Thyroid gland (tissue), 4 donors: ENCODE data around the gene CITED1. TPM values are rescaled to one million over a fixed set of nuclear protein-coding genes. Genes with fewer than 3 reads are reported as not detected.

Experiments used
- DNase-seq, 2 donors: peaks; one replicate each; pipeline ENCODE4 v3.0.0-alpha.2; 2019
- H3K27ac ChIP-seq, 3 donors: fragments of 200-600 bp; sonication (generic); 1 replicate in 2 of 3; 2 replicates in 1 of 3; pipeline ENCODE4 v1.5.1; 2016 to 2019; ENCODE audit warnings: mild to moderate bottlenecking in 1 of 3, moderate library complexity in 1 of 3
- H3K27me3 ChIP-seq: fragments of 200-600 bp; sonication (generic); one replicate; pipeline ENCODE4 v1.5.1; 2019
- H3K36me3 ChIP-seq, 2 donors: fragments of 200-600 bp; sonication (generic); one replicate each; pipeline ENCODE4 v1.5.1; 2016 to 2019
- H3K4me1 ChIP-seq, 2 donors: fragments of 200-600 bp; sonication (generic); one replicate each; pipeline ENCODE4 v1.5.1; 2017 to 2019
- H3K4me3 ChIP-seq, 3 donors: fragments of 200-600 bp; sonication (generic); replicated peaks in 1 of 3; 1 replicate in 2 of 3; 2 replicates in 1 of 3; pipeline ENCODE4 v1.5.1; 2016; ENCODE audit warnings: mild to moderate bottlenecking in 1 of 3
- H3K9me3 ChIP-seq: fragments of 200-600 bp; sonication (generic); one replicate; pipeline ENCODE4 v1.5.1; 2017
- POLR2A ChIP-seq, 2 donors: fragments of 450-650 bp; IDR thresholded peaks; one replicate each; pipeline ENCODE4 v1.6.1; 2017; ENCODE audit warnings: antibody characterized with exemption in 2 of 2, mild to moderate bottlenecking in 2 of 2, moderate library complexity in 1 of 2
- WGBS, 2 donors: methylation state at CpG; one replicate each; pipeline ENCODE4 v1.1.5; 2017; 5-methylcytosine and 5-hydroxymethylcytosine counted together
- intact Hi-C: fragments of 100-400 bp; cut with DNase I; formaldehyde crosslinking; loops from one replicate; pipeline ENCODE4 v1.15.1; 2023
- total RNA-seq, 4 donors: library from RNA; depleted of rRNA; stranded (reverse); fragments of >200 nt; gene quantifications; one replicate each; pipeline ENCODE4 v1.2.3, GENCODE V29; 2016
- TF ChIP-seq, protein P1 (sequence below), 6 experiments: fragments of 200-600 bp in 3 of 6; fragments of 450-650 bp in 3 of 6; sonication (generic) in 3 of 6; IDR thresholded peaks; one replicate each; pipeline ENCODE4 v1.5.1; 2016 to 2019; ENCODE audit warnings: antibody characterized with exemption in 6 of 6, mild to moderate bottlenecking in 2 of 6, inconsistent platforms in 1 of 6, moderate library complexity in 1 of 6

CITED1 gene
- total RNA-seq, 4 donors from 2014 or later: 5.5 to 29.9 (median 17.5) TPM

GRCh38 chrX:72304877-72305276 lies 837 bp downstream of the CITED1 start:
- DNase-seq: peak in 1 of 2 donors; percentile 49
- H3K36me3 ChIP-seq: no peaks in the 10 kb centered on the region
- H3K4me1 ChIP-seq: peaks cover 6 to 27% of the 10 kb centered on the region in 2 donors
- TF ChIP-seq POLR2A (IDR thresholded peaks at IDR 0.05): no peak
- TF ChIP-seq, protein P1, sequence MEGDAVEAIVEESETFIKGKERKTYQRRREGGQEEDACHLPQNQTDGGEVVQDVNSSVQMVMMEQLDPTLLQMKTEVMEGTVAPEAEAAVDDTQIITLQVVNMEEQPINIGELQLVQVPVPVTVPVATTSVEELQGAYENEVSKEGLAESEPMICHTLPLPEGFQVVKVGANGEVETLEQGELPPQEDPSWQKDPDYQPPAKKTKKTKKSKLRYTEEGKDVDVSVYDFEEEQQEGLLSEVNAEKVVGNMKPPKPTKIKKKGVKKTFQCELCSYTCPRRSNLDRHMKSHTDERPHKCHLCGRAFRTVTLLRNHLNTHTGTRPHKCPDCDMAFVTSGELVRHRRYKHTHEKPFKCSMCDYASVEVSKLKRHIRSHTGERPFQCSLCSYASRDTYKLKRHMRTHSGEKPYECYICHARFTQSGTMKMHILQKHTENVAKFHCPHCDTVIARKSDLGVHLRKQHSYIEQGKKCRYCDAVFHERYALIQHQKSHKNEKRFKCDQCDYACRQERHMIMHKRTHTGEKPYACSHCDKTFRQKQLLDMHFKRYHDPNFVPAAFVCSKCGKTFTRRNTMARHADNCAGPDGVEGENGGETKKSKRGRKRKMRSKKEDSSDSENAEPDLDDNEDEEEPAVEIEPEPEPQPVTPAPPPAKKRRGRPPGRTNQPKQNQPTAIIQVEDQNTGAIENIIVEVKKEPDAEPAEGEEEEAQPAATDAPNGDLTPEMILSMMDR (IDR thresholded peaks at IDR 0.05): no peak
- H3K27ac ChIP-seq: no peak overlapping the region
- no peaks in the 10 kb centered on the region for H3K9me3 ChIP-seq
- peak overlapping the region in 1 of 3 donors; percentile 42 for H3K4me3 ChIP-seq
- intact Hi-C loops: no loop called here
- 3 to 12% methylated on average over 12 to 13 of the region's 26 CpGs for WGBS, 2 donors
- peaks cover 4% of the 10 kb centered on the region for H3K27me3 ChIP-seq

- peaks cover 4% of the 10 kb centered on the region for H3K27me3 ChIP-seq
- H3K4me1 ChIP-seq: peaks cover 0 to 11% of the 10 kb centered on the region in 2 donors
- 92 to 95% methylated on average over 7 to 8 of the region's 9 CpGs for WGBS, 2 donors
- no peak overlapping the region for H3K27ac ChIP-seq
- intact Hi-C loops: no loop called here
- no peaks in the 10 kb centered on the region for H3K36me3 ChIP-seq
- TF ChIP-seq, protein P1 (IDR thresholded peaks at IDR 0.05): no peak
- no peak for TF ChIP-seq POLR2A (IDR thresholded peaks at IDR 0.05)
- no peak overlapping the region for H3K4me3 ChIP-seq
- no peak for DNase-seq
- H3K9me3 ChIP-seq: no peaks in the 10 kb centered on the region
Observed at GRCh38 chrX:72301781-72302180, 3.9 kb downstream of the CITED1 start.

- intact Hi-C loops: no loop called here
- H3K27ac ChIP-seq: no peak overlapping the region
- H3K27me3 ChIP-seq: peaks cover 3% of the 10 kb centered on the region
- no peak overlapping the region for H3K4me3 ChIP-seq
- TF ChIP-seq, protein P1 (IDR thresholded peaks at IDR 0.05): no peak
- no peak for TF ChIP-seq POLR2A (IDR thresholded peaks at IDR 0.05)
- H3K9me3 ChIP-seq: no peaks in the 10 kb centered on the region
- H3K36me3 ChIP-seq: no peaks in the 10 kb centered on the region
- 92 to 99% methylated on average over 4 of the region's 4 CpGs for WGBS, 2 donors
- no peak for DNase-seq
- H3K4me1 ChIP-seq: peaks cover 0 to 5% of the 10 kb centered on the region in 2 donors
Observed at GRCh38 chrX:72299891-72300630, 5.7 kb downstream of the CITED1 start.

DNA sequence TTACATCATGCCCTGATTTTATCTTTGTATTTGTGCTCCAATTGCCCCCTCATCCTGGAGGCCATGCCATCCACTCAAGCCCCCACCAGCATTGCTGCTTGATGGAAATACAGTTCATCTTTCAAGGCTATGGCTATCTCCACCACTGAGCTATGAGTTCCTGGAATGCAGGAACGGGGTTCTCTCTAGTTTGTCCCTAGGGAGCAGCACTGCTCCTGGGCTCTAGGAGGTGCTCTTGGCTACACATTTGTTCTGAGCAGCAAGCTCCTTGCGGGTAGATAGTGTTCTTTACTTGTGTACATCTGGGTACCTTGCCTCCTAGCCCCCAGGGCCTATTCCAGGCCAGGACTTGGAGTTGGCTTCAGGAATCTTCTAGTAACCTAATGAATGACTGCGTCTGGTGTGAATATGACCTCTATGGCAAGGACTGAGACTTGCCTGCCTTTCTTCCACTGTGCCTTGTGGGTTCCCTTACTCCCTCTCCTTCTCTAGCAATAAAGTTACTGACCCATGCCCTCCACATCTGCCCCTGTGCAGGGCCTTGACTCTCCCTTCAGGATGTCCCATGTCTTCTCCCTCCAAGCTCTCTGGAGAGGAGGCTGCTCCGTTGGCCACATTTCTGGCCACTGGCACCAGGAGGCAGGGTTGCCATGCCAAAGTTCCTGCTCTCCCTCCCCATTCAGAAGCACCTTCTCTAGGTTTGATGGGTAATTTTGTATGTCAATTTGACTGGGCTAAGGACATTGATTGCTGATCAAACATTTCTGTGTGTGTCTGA lies 7.6 kb downstream of the CITED1 start:
- WGBS, 2 donors: 60 to 69% methylated on average over 2 to 3 of the region's 4 CpGs
- H3K36me3 ChIP-seq: no peaks in the 10 kb centered on the region
- DNase-seq: peak in 1 of 2 donors; percentile 10
- TF ChIP-seq POLR2A (IDR thresholded peaks at IDR 0.05): no peak
- TF ChIP-seq, protein P1 (IDR thresholded peaks at IDR 0.05): peak in 3 of 6 experiments; percentile 7 to 37 (median 23)
- intact Hi-C loops: no loop called here
- no peaks in the 10 kb centered on the region for H3K9me3 ChIP-seq
- no peak overlapping the region for H3K4me3 ChIP-seq
- H3K27ac ChIP-seq: no peak overlapping the region
- no peaks in the 10 kb centered on the region for H3K27me3 ChIP-seq
- H3K4me1 ChIP-seq: no peaks in the 10 kb centered on the region

- H3K4me1 ChIP-seq: no peaks in the 10 kb centered on the region
- intact Hi-C loops: no loop called here
- no peaks in the 10 kb centered on the region for H3K36me3 ChIP-seq
- no peak for DNase-seq
- no peak overlapping the region for H3K27ac ChIP-seq
- TF ChIP-seq POLR2A (IDR thresholded peaks at IDR 0.05): no peak
- TF ChIP-seq, protein P1 (IDR thresholded peaks at IDR 0.05): no peak
- no peaks in the 10 kb centered on the region for H3K27me3 ChIP-seq
- no peak overlapping the region for H3K4me3 ChIP-seq
- WGBS, 2 donors: 76 to 91% methylated on average over 1 of the region's 1 CpG
- H3K9me3 ChIP-seq: no peaks in the 10 kb centered on the region
Observed at GRCh38 chrX:72296991-72297390, 8.7 kb downstream of the CITED1 start.
